Suprapubic skin (tissue), 4 donors: Measurements from ENCODE around the gene RIPOR2.

Source experiments
- CTCF ChIP-seq, 2 donors: fragments of 200-600 bp in 1 of 2; fragments of 450-650 bp in 1 of 2; sonication (generic) in 1 of 2; IDR thresholded peaks; one replicate each; pipeline ENCODE4 v1.5.1; 2016 to 2019; ENCODE audit warnings: antibody characterized with exemption in 2 of 2, mild to moderate bottlenecking in 1 of 2, moderate library complexity in 1 of 2
- POLR2A ChIP-seq, 2 donors: fragments of 450-650 bp; IDR thresholded peaks; one replicate each; pipeline ENCODE4 v1.6.1; 2017; ENCODE audit warnings: antibody characterized with exemption in 2 of 2, mild to moderate bottlenecking in 2 of 2, moderate library complexity in 2 of 2
- POLR2AphosphoS5 ChIP-seq, 3 donors: sonication (generic); formaldehyde crosslinking; IDR thresholded peaks; one replicate each; pipeline ENCODE4 v1.6.1; 2017; ENCODE audit warnings: antibody characterized with exemption in 3 of 3

- TF ChIP-seq POLR2AphosphoS5 (IDR thresholded peaks at IDR 0.05) (no peak), CTCF (IDR thresholded peaks at IDR 0.05) (no peak), POLR2A (IDR thresholded peaks at IDR 0.05) (no peak)
Measured at GRCh38 chr6:24840187-24840586, 95.6 kb downstream of the RIPOR2 start.
